GM18868 (cell line): ENCODE measurements around the gene DIP2C.
"Not testable (repeated sequence)": the region's sequence is repeated elsewhere in the genome, so short reads cannot be mapped to it uniquely, and the experiment has no call there.

Experiments used
- ATAC-seq: cut with Tn5 transposase; IDR thresholded peaks from one replicate; pipeline ENCODE4 v1.9.1; 2021; ENCODE audit warnings: mild to moderate bottlenecking, moderate library complexity; ENCODE audit not compliant: unreplicated experiment

DIP2C gene

GRCh38 chr10:644076-644942 lies 45.2 kb downstream of the DIP2C start:
- no peak for ATAC-seq

- no peak for ATAC-seq
These were observed 47.1 kb downstream of the DIP2C start for GRCh38 chr10:642186-642890.

- ATAC-seq, result no peak
These were observed 48.1 kb downstream of the DIP2C start for GRCh38 chr10:641149-642010.

GRCh38 chr10:640673-641045 lies 48.8 kb downstream of the DIP2C start:
- ATAC-seq, result no peak

- ATAC-seq, result no peak
These were observed 49.5 kb downstream of the DIP2C start for GRCh38 chr10:639751-640672.

- no peak for ATAC-seq
These were observed 50.3 kb downstream of the DIP2C start for GRCh38 chr10:639001-639750.

- no peak for ATAC-seq
These were observed 51.7 kb downstream of the DIP2C start for GRCh38 chr10:637771-638195.

GRCh38 chr10:637221-637620 lies 52.2 kb downstream of the DIP2C start:
- no peak for ATAC-seq

- ATAC-seq, result no peak
These were observed 52.7 kb downstream of the DIP2C start for GRCh38 chr10:636769-637168.

- no peak for ATAC-seq
These were observed 53.3 kb downstream of the DIP2C start for GRCh38 chr10:636016-636730.

- ATAC-seq, result no peak
These were observed 54.2 kb downstream of the DIP2C start for GRCh38 chr10:635088-635861.

GRCh38 chr10:634256-634655 lies 55.2 kb downstream of the DIP2C start:
- no peak for ATAC-seq

- no peak for ATAC-seq
These were observed 55.9 kb downstream of the DIP2C start for GRCh38 chr10:633279-634245.

- ATAC-seq, result not testable (repeated sequence)
These were observed 56.7 kb downstream of the DIP2C start for GRCh38 chr10:632807-633177.

- ATAC-seq, result not testable (repeated sequence)
These were observed 57.2 kb downstream of the DIP2C start for GRCh38 chr10:632155-632806.

GRCh38 chr10:631266-631665 lies 58.2 kb downstream of the DIP2C start:
- ATAC-seq, result no peak
